ENCODE results near the gene ANKAR. TPM values are rescaled to one million over a fixed set of nuclear protein-coding genes. Genes with fewer than 3 reads are reported as not detected.

ANKAR gene
- total RNA-seq, 1 experiment from 2014 or later = 1.3 TPM

DNA sequence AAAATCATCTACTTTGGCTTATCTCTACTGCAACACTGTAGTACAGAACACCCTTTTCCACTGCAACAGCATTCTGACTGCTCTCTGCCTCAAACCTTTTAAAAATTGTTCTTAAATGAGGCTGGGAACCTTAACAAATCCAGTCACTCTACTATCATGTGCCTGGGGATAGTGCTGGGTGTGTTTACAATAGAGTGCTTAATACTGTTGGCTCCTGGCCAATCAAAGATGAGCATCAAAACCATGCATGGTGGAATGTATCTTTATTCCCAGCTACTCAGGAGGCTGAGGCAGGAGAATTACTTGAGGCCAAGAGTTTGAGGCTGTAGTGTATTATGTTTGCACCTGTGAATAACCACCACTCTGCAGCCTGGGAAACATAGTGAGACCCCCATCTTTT lies 7.4 kb downstream of the ANKAR start (continued):
- TF ChIP-seq AFF4 (CRISPR knock-in tag; IDR thresholded peaks at IDR 0.05; ENCODE audit: borderline replicate concordance) (no peak), NFE2L1 (CRISPR knock-in tag; IDR thresholded peaks at IDR 0.05) (no peak), SMAD4 (CRISPR knock-in tag; IDR thresholded peaks at IDR 0.05) (no peak), FOXJ3 (CRISPR knock-in tag; IDR thresholded peaks at IDR 0.05; ENCODE audit: borderline replicate concordance) (no peak)
- TF ChIP-seq, protein P1, sequence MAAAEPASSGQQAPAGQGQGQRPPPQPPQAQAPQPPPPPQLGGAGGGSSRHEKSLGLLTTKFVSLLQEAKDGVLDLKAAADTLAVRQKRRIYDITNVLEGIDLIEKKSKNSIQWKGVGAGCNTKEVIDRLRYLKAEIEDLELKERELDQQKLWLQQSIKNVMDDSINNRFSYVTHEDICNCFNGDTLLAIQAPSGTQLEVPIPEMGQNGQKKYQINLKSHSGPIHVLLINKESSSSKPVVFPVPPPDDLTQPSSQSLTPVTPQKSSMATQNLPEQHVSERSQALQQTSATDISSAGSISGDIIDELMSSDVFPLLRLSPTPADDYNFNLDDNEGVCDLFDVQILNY (CRISPR knock-in tag; IDR thresholded peaks at IDR 0.05) = no peak
- TF ChIP-seq, protein P2, sequence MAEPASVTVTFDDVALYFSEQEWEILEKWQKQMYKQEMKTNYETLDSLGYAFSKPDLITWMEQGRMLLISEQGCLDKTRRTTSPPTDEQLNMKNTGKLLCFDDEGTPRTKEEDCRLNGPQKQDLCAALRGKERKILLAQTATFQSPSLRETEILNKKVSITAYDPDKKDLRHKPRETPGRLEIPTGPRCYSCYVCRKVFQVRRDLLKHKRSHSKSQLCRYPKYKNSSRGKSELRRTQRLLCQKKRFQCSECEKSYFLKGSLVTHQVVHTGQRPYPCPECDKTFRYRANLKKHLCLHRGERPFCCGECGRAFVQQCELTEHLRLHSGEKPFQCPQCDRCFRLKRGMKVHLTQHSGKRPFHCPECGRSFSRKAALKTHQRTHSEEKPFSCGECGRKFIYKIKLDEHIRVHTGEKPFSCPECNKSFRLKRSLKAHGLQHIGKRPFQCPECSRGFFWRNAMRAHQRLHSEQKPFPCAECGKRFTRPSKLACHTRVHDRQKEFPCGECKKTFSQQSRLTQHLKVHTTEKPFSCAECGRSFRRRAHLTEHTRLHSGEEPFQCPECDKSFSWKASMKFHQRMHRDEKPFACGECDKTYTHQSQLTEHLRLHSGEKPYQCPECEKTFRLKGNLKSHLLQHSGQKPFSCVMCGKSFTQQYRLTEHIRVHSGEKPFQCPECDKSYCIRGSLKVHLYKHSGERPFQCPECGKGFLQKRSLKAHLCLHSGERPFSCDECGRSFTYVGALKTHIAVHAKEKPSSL (CRISPR knock-in tag; conservative IDR thresholded peaks at IDR 0.05) = no peak

DNA sequence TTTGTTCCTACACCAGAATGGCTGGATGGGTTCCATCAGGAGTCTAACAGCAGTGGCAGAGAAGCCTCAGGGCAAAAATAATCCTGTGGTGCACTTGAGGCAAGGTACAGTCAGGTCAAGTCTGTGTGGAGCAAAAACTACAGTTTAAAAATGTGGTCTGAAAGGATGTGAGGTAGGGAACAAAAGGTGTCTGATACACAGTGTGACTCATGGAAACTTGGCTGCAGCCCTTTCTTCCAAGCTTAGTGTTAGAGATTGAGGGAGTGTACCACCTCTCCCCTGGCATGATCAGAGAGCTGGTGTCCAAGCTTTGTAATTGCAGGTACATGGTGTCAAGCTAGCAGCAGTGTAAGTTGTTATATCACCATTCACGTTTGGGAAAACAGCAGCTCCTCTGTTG lies 8.9 kb downstream of the ANKAR start:
- ATAC-seq (no peak), DNase-seq (ENCODE audit: low spot score) (no peak)
- H3K4me3 Mint-ChIP-seq = no peak overlapping the region
- TF ChIP-seq ZBTB21 (CRISPR knock-in tag; IDR thresholded peaks at IDR 0.05; ENCODE audit: borderline replicate concordance) = no peak
- POLR2A ChIA-PET = no interaction called here
- H3K9me3 Mint-ChIP-seq = peaks cover 5% of the 10 kb centered on the region
- H3K27ac Mint-ChIP-seq = no peak overlapping the region
- peaks cover 7% of the 10 kb centered on the region for H3K4me1 Mint-ChIP-seq
- CTCF ChIA-PET = interaction anchor here (1.8 kb wide), 1 partner anchor 23 kb away, joined by 4 read pairs; no protein-coding TSS in a partner anchor
- no peaks in the 10 kb centered on the region for H3K27me3 Mint-ChIP-seq (ENCODE audit: low read depth)
- peaks cover 5% of the 10 kb centered on the region for H3K36me3 Mint-ChIP-seq

DNA sequence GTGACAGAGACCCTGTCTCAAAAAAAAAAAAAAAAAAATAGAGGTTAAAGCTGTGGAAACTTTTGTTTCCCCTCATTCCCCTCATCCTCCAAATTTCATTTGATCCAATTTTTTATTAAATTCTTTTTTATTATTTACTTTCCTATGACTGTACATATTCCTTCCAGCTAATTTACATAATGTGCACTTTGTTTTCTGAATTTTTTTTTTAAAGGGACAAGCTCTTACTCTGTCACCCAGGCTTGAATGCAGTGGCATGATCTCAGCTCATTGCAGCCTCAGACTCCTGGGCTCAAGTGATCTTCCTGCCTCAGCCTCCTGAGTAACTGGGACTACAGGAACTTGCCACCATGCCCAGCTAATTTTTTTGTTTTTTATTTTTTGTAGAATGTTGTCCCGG lies 10.3 kb downstream of the ANKAR start:
- no peak for DNase-seq (ENCODE audit: low spot score)
- no peak overlapping the region for H3K27ac Mint-ChIP-seq
- no peak for ATAC-seq
- TF ChIP-seq ETV6 (CRISPR knock-in tag; IDR thresholded peaks at IDR 0.05) (no peak), CREM (CRISPR knock-in tag; IDR thresholded peaks at IDR 0.05) (no peak), KAT7 (CRISPR knock-in tag; IDR thresholded peaks at IDR 0.05; ENCODE audit: borderline replicate concordance) (no peak), ATF3 (CRISPR knock-in tag; conservative IDR thresholded peaks at IDR 0.05) (no peak)
- no peak overlapping the region for H3K4me3 Mint-ChIP-seq
- no peaks in the 10 kb centered on the region for H3K36me3 Mint-ChIP-seq
- peaks cover 7% of the 10 kb centered on the region for H3K4me1 Mint-ChIP-seq
- H3K9me3 Mint-ChIP-seq = no peaks in the 10 kb centered on the region
- CTCF ChIA-PET = interaction anchor here (1.2 kb wide), 1 partner anchor 10 kb away, joined by 4 read pairs; no protein-coding TSS in a partner anchor
- POLR2A ChIA-PET = no interaction called here
- no peaks in the 10 kb centered on the region for H3K27me3 Mint-ChIP-seq (ENCODE audit: low read depth)

- Mint-ChIP-seq H3K27me3 (ENCODE audit: low read depth) (no peaks in the 10 kb centered on the region), H3K9me3 (no peaks in the 10 kb centered on the region), H3K36me3 (no peaks in the 10 kb centered on the region), H3K4me3 (no peak overlapping the region), H3K4me1 (peaks cover 7% of the 10 kb centered on the region), H3K27ac (0 out of 2 replicates have a peak overlapping the region, but pooled peaks have one; percentile 46)
- ATAC-seq = peak; percentile 91
- peak; percentile 23 for DNase-seq (ENCODE audit: low spot score)
- TF ChIP-seq TEAD4 (CRISPR knock-in tag; IDR thresholded peaks at IDR 0.05) (no peak), ZNF138 (CRISPR knock-in tag; conservative IDR thresholded peaks at IDR 0.05) (no peak), ETV6 (CRISPR knock-in tag; IDR thresholded peaks at IDR 0.05) (no peak), GABPB1 (CRISPR knock-in tag; IDR thresholded peaks at IDR 0.05) (no peak), ZNF416 (CRISPR knock-in tag; IDR thresholded peaks at IDR 0.05) (no peak), NFE2L1 (CRISPR knock-in tag; IDR thresholded peaks at IDR 0.05) (no peak)
- TF ChIP-seq, protein P3, sequence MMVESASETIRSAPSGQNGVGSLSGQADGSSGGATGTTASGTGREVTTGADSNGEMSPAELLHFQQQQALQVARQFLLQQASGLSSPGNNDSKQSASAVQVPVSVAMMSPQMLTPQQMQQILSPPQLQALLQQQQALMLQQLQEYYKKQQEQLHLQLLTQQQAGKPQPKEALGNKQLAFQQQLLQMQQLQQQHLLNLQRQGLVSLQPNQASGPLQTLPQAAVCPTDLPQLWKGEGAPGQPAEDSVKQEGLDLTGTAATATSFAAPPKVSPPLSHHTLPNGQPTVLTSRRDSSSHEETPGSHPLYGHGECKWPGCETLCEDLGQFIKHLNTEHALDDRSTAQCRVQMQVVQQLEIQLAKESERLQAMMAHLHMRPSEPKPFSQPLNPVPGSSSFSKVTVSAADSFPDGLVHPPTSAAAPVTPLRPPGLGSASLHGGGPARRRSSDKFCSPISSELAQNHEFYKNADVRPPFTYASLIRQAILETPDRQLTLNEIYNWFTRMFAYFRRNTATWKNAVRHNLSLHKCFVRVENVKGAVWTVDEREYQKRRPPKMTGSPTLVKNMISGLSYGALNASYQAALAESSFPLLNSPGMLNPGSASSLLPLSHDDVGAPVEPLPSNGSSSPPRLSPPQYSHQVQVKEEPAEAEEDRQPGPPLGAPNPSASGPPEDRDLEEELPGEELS (CRISPR knock-in tag; IDR thresholded peaks at IDR 0.05) = no peak
- TF ChIP-seq, protein P2 (CRISPR knock-in tag; conservative IDR thresholded peaks at IDR 0.05) = no peak
- CTCF ChIA-PET = interaction anchor here (1.2 kb wide), 1 partner anchor 11 kb away, joined by 4 read pairs; no protein-coding TSS in a partner anchor
- POLR2A ChIA-PET = no interaction called here
These were observed 11.2 kb downstream of the ANKAR start for GRCh38 chr2:189685540-189686229.

Measured in WTC11 (cell line).